ENCODE measurements around the gene ZBED1.

The ZBED1 gene

DNA sequence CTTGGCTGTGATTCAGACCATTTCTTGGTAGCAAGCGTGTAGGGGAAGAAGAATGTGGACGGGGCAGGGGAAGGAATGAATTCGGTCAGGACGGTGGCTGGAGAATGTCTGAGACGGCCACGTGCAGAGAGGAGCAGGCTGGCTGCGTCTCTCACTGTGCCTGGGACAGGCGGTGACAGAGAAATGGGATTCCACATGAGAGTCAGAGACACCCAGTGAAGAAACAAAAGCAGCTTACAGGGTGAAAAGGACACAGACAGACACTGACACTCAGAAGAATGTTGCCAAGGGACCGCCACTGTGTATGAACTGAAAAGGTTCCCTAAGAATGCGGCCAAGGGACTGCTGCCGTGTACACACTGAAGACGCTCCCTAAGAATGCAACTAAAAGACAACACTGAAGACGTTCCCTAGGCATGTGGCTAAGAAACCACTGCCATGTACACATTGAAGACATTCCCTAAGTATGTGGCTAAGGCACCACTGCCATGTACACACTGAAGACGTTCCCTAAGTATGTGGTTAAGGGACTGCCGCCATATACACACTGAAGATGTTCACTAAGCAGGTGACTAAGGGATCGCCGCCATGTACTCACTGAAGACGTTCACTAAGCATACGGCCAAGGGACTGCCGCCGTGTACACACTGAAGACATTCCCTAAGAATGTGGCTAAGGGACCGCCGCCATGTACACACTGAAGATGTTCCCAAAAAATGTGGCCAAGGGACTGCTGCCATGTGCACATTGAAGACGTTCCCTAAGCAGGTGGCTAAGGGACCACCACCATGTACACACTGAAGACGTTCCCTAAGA, 49.1 kb downstream of the ZBED1 start:
- DNase-seq: no peak

DNA sequence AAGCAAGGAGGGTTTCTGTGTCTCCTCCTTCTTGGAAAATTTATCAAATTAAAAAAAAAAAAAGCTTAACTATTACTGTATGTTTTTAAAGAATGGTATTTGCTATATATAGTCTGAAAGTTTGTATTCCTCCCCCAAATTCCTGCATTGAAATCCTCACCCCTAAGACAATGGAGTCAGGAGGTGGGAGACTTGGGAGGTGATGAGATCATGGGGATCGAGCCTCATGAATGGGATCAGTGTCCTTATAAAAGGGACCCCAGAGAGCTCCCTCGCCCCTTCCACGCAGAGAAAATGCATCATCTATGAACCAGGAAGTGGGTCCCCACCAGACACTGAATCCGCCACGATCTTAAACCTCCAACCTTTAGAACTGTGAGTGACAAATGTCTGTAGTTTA, 50.1 kb downstream of the ZBED1 start:
- no peak for DNase-seq

- DNase-seq: no peak
Observed at GRCh38 chrX:2449135-2449886, 51.5 kb downstream of the ZBED1 start.

DNA sequence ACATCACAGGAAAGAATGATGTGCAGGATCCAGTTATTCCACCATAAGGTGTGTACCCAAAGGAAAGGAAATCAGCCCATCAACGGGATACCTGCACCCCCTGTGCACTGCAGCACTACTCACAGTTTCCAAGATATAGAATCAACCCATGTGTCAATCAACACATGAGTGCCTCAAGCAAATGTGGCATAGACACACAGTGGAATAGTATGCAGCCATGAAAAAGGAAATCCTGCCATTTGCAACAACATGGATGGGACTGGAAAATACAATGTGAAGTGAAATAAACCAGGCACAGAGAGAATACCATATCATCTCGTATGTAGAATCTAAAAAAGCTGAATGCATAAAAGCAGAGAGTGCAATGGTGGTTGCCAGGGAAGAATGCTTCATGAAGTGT, 53.3 kb downstream of the ZBED1 start:
- no peak for DNase-seq

GRCh38 chrX:2446815-2447214, 54.0 kb downstream of the ZBED1 start:
- no peak for DNase-seq

DNA sequence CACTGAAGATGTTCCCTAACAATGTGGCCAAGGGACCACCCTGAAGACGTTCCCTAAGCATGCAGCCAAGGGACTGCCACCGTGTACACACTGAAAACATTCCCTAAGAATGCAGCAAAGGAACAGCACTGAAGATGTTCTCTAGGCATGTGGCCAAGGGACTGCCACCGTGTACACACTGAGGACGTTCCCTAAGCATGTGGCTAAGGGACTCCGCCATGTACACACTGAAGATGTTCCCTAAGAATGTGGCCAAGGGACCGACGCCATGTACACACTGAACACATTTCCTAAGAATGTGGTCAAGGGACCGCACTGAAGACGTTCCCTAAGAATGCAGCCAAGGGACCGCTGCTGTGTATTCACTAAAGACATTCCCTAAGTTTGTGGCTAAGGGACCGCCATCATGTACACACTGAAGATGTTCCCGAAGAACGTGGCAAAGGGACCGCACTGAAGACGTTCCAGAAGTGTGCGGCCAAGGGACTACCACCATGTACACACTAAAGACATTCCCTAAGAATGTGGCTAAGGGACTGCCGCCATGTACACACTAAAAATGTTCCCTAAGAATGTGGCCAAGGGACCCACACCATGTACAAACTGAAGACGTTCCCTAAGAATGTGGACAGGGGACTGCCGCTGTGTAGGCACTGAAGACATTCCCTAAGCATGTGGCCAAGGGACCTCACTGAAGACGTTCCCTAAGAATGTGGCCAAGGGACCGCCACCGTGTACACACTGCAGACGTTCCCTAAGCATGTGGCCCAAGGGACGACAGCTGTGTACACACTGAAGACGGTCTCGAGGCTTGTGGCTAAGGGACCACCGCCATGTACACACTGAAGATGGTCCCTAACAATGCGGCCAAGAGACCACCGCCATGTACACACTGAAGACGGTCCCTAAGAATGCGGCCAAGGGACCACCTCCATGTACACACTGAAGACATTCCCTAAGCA, 54.8 kb downstream of the ZBED1 start:
- no peak for DNase-seq

GRCh38 chrX:2442694-2443093, 58.1 kb downstream of the ZBED1 start:
- no peak for DNase-seq

- no peak for DNase-seq
Observed at GRCh38 chrX:2441466-2441865, 59.3 kb downstream of the ZBED1 start.

GRCh38 chrX:2439613-2440012, 61.2 kb downstream of the ZBED1 start:
- no peak for DNase-seq
